Superior temporal gyrus (tissue), 1 donor: ENCODE data around the gene GPRC5D.

Experiments used
- DNase-seq: peaks from one replicate; pipeline ENCODE4 v3.0.0-alpha.2; 2016; ENCODE audit errors: extremely low spot score

Gene GPRC5D

GRCh38 chr12:12952036-12952435 is at the start of gene GPRC5D:
Gene GPRC5D (minus strand): TSS chr12:12952170. CDS start chr12:12950384, 1,786 bp downstream.
- DNase-seq, result no peak

GRCh38 chr12:13001775-13002040 is 49.7 kb upstream of the GPRC5D start:
- DNase-seq, result no peak

GRCh38 chr12:13000925-13001774 is 49.2 kb upstream of the GPRC5D start:
- no peak for DNase-seq

GRCh38 chr12:13000616-13000924 is 48.6 kb upstream of the GPRC5D start:
- DNase-seq, result no peak

- peak; percentile 85 for DNase-seq
These were observed 48.1 kb upstream of the GPRC5D start, which contains the start of gene HEBP1 for GRCh38 chr12:12999959-13000615. Gene HEBP1 (minus strand): TSS chr12:13000265. CDS start chr12:13000114, 151 bp downstream.

GRCh38 chr12:12999271-12999958 is 47.4 kb upstream of the GPRC5D start:
- peak; percentile 30 for DNase-seq

GRCh38 chr12:12998248-12998647 is 46.3 kb upstream of the GPRC5D start:
- no peak for DNase-seq

- DNase-seq, result no peak
These were observed 45.8 kb upstream of the GPRC5D start for GRCh38 chr12:12997734-12998133.

- no peak for DNase-seq
These were observed 45.2 kb upstream of the GPRC5D start for GRCh38 chr12:12997156-12997555.

GRCh38 chr12:12996209-12996608 is 44.2 kb upstream of the GPRC5D start:
- no peak for DNase-seq

GRCh38 chr12:12995088-12995487 is 43.1 kb upstream of the GPRC5D start:
- DNase-seq, result no peak

GRCh38 chr12:12993367-12993766 is 41.4 kb upstream of the GPRC5D start:
- no peak for DNase-seq

GRCh38 chr12:12992418-12993130 is 40.6 kb upstream of the GPRC5D start:
- DNase-seq, result no peak

GRCh38 chr12:12990700-12991468 is 38.9 kb upstream of the GPRC5D start:
- no peak for DNase-seq

- no peak for DNase-seq
These were observed 35.5 kb upstream of the GPRC5D start for GRCh38 chr12:12987421-12987820.

GRCh38 chr12:12986775-12987331 is 34.9 kb upstream of the GPRC5D start:
- no peak for DNase-seq

GRCh38 chr12:12985817-12986408 is 33.9 kb upstream of the GPRC5D start:
- no peak for DNase-seq

- DNase-seq, result no peak
These were observed 32.2 kb upstream of the GPRC5D start for GRCh38 chr12:12984149-12984548.

GRCh38 chr12:12983420-12984035 is 31.6 kb upstream of the GPRC5D start:
- peak; percentile 94 for DNase-seq

- no peak for DNase-seq
These were observed 30.4 kb upstream of the GPRC5D start for GRCh38 chr12:12982331-12982730.
